ENCODE results near the gene FABP3. TPM values are rescaled to one million over a fixed set of nuclear protein-coding genes. Genes with fewer than 3 reads are reported as not detected.

FABP3 gene
- total RNA-seq, 1 donor from 2014 or later, result 24.5 TPM

- intact Hi-C loops (cut with DNase I), result no loop called here
- no peak for ATAC-seq
- Histone ChIP-seq H3K36me3 (peaks cover 22% of the 10 kb centered on the region), H3K9me3 (no peaks in the 10 kb centered on the region), H3K4me1 (no peaks in the 10 kb centered on the region), H3K27me3 (ENCODE audit: low read depth) (no peaks in the 10 kb centered on the region), H3K4me3 (no peak overlapping the region), H3K27ac (no peak overlapping the region)
- TF ChIP-seq, protein P1, sequence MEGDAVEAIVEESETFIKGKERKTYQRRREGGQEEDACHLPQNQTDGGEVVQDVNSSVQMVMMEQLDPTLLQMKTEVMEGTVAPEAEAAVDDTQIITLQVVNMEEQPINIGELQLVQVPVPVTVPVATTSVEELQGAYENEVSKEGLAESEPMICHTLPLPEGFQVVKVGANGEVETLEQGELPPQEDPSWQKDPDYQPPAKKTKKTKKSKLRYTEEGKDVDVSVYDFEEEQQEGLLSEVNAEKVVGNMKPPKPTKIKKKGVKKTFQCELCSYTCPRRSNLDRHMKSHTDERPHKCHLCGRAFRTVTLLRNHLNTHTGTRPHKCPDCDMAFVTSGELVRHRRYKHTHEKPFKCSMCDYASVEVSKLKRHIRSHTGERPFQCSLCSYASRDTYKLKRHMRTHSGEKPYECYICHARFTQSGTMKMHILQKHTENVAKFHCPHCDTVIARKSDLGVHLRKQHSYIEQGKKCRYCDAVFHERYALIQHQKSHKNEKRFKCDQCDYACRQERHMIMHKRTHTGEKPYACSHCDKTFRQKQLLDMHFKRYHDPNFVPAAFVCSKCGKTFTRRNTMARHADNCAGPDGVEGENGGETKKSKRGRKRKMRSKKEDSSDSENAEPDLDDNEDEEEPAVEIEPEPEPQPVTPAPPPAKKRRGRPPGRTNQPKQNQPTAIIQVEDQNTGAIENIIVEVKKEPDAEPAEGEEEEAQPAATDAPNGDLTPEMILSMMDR (IDR thresholded peaks at IDR 0.05), result no peak
- DNase-seq, result no peak
Observed at GRCh38 chr1:31326461-31326860, 46.4 kb downstream of the FABP3 start.

GRCh38 chr1:31324992-31325391, 47.9 kb downstream of the FABP3 start:
- H3K9me3 ChIP-seq, result no peaks in the 10 kb centered on the region
- ATAC-seq, result no peak
- H3K27me3 ChIP-seq (ENCODE audit: low read depth), result no peaks in the 10 kb centered on the region
- no peak overlapping the region for H3K27ac ChIP-seq
- intact Hi-C loops (cut with DNase I), result no loop called here
- TF ChIP-seq, protein P1 (IDR thresholded peaks at IDR 0.05), result no peak
- H3K36me3 ChIP-seq, result peaks cover 26% of the 10 kb centered on the region
- H3K4me1 ChIP-seq, result no peaks in the 10 kb centered on the region
- no peak for DNase-seq
- no peak overlapping the region for H3K4me3 ChIP-seq

GRCh38 chr1:31324093-31324492, 48.8 kb downstream of the FABP3 start:
- no peak overlapping the region for H3K4me3 ChIP-seq
- H3K27ac ChIP-seq, result no peak overlapping the region
- intact Hi-C loops (cut with DNase I), result no loop called here
- H3K4me1 ChIP-seq, result no peaks in the 10 kb centered on the region
- no peaks in the 10 kb centered on the region for H3K9me3 ChIP-seq
- H3K36me3 ChIP-seq, result peaks cover 34% of the 10 kb centered on the region
- DNase-seq (no peak), ATAC-seq (peak in 1 of 2 donors; percentile 23)
- no peaks in the 10 kb centered on the region for H3K27me3 ChIP-seq (ENCODE audit: low read depth)
- TF ChIP-seq, protein P1 (IDR thresholded peaks at IDR 0.05), result no peak

- intact Hi-C loops (cut with DNase I), result no loop called here
- Histone ChIP-seq H3K27ac (no peak overlapping the region), H3K36me3 (peaks cover 67% of the 10 kb centered on the region), H3K27me3 (ENCODE audit: low read depth) (no peaks in the 10 kb centered on the region), H3K9me3 (no peaks in the 10 kb centered on the region), H3K4me1 (no peaks in the 10 kb centered on the region), H3K4me3 (no peak overlapping the region)
- TF ChIP-seq, protein P1 (IDR thresholded peaks at IDR 0.05), result no peak
- no peak for ATAC-seq
- DNase-seq, result no peak
Observed at GRCh38 chr1:31318146-31318545, 54.7 kb downstream of the FABP3 start.

DNA sequence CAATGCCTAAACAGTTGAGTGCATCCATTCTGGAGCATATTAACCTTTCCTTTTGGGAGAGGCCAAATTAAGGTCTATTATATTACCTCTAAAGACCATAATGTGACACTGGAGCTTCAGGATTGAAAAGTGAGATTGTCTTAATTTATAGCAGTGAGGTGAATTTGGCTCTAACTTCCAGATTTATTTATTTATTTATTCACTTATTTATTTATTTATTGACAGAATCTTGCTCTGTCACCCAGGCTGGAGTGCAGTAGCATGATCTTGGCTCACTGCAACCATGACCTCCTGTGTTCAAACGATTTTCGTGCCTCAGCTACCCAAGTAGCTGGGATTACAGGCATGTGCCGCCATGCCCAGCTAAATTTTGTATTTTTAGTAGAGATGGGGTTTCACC, 57.0 kb downstream of the FABP3 start:
- H3K27ac ChIP-seq, result no peak overlapping the region
- no peak overlapping the region for H3K4me3 ChIP-seq
- no peaks in the 10 kb centered on the region for H3K4me1 ChIP-seq
- intact Hi-C loops (cut with DNase I), result no loop called here
- peaks cover 89% of the 10 kb centered on the region for H3K36me3 ChIP-seq
- H3K9me3 ChIP-seq, result no peaks in the 10 kb centered on the region
- TF ChIP-seq, protein P1 (IDR thresholded peaks at IDR 0.05), result no peak
- ATAC-seq (no peak), DNase-seq (no peak)
- no peaks in the 10 kb centered on the region for H3K27me3 ChIP-seq (ENCODE audit: low read depth)

Other genes with a start within 250 kb of the FABP3 start
- not detected for gene NKAIN1, start 133.2 kb downstream of the FABP3 start, total RNA-seq
- gene SNRNP40, start 76.3 kb downstream of the FABP3 start, total RNA-seq, result 38.3 TPM
- gene ZCCHC17, start 76.0 kb downstream of the FABP3 start, total RNA-seq, result 22.5 TPM
- gene SERINC2, start 40.1 kb upstream of the FABP3 start, total RNA-seq, result 32.3 TPM
- gene TINAGL1, start 203.4 kb upstream of the FABP3 start, total RNA-seq, result 64.5 TPM
- gene HCRTR1, start 244.6 kb upstream of the FABP3 start, total RNA-seq, result not detected